CD4-positive, CD25-positive, alpha-beta regulatory T cell (primary cell): Measurements from ENCODE around the gene GPX3. TPM values are rescaled to one million over a fixed set of nuclear protein-coding genes. Genes with fewer than 3 reads are reported as not detected.
A peak's percentile ranks its signal among the peaks of the same experiment; 100 is the strongest.

Experiments
- ATAC-seq, 2 donors: fragments of 150-1000 bp; cut with Tn5 transposase; one replicate each; pipeline ENCODE4 v1.10.0; 2021; ENCODE audit warnings: low read depth in 2 of 2, moderate number of reproducible peaks in 2 of 2, moderate library complexity in 1 of 2
- DNase-seq, 3 donors: peaks; one replicate each; pipeline versions ENCODE4 v3.0.0 to v3.0.0-alpha.2; 2012 to 2022; ENCODE audit warnings: mixed read lengths in 1 of 3
- H3K27ac ChIP-seq: one replicate; pipeline ENCODE4 v1.7.0; 2013; ENCODE audit warnings: mild to moderate bottlenecking, low read length; ENCODE audit not compliant: insufficient read depth, poor library complexity, severe bottlenecking
- H3K27me3 ChIP-seq: one replicate; pipeline ENCODE4 v1.7.0; 2013; ENCODE audit warnings: low read length; ENCODE audit not compliant: control insufficient read depth, insufficient read depth
- H3K36me3 ChIP-seq: one replicate; pipeline ENCODE4 v1.7.0; 2013; ENCODE audit warnings: mild to moderate bottlenecking, low read length, moderate library complexity; ENCODE audit not compliant: control insufficient read depth, insufficient read depth
- H3K4me1 ChIP-seq: 2 replicates; pipeline ENCODE4 v1.7.0; 2013; ENCODE audit warnings: mild to moderate bottlenecking, low read length; ENCODE audit not compliant: insufficient read depth, control insufficient read depth, poor library complexity, severe bottlenecking
- H3K4me3 ChIP-seq: one replicate; pipeline ENCODE4 v1.7.0; 2013; ENCODE audit warnings: low read depth, mild to moderate bottlenecking, low read length, moderate library complexity
- H3K9me3 ChIP-seq, 2 experiments: 1 replicate in 1 of 2; 2 replicates in 1 of 2; pipeline ENCODE4 v1.7.0; 2013; ENCODE audit warnings: low read length in 2 of 2, mild to moderate bottlenecking in 1 of 2, moderate library complexity in 1 of 2; ENCODE audit not compliant: control insufficient read depth in 2 of 2
- H3K27ac Mint-ChIP-seq, 3 donors: one replicate each; pipeline ENCODE4 v1.8.0; 2020 to 2022; ENCODE audit warnings: mild to moderate bottlenecking in 3 of 3, mixed read lengths in 3 of 3, moderate library complexity in 2 of 3
- H3K27me3 Mint-ChIP-seq: one replicate; pipeline ENCODE4 v1.8.0; 2022; ENCODE audit warnings: mild to moderate bottlenecking, mixed read lengths
- H3K36me3 Mint-ChIP-seq: one replicate; pipeline ENCODE4 v1.8.0; 2020; ENCODE audit warnings: mixed read lengths
- H3K4me1 Mint-ChIP-seq, 4 donors: one replicate each; pipeline ENCODE4 v1.8.0; 2020 to 2022; ENCODE audit warnings: mixed read lengths in 4 of 4, mild to moderate bottlenecking in 1 of 4
- H3K4me3 Mint-ChIP-seq, 4 donors: one replicate each; pipeline ENCODE4 v1.8.0; 2020 to 2022; ENCODE audit warnings: mild to moderate bottlenecking in 4 of 4, mixed read lengths in 4 of 4, moderate library complexity in 3 of 4
- H3K9me3 Mint-ChIP-seq, 7 donors: one replicate each; pipeline ENCODE4 v1.8.0; 2020 to 2022; ENCODE audit warnings: mixed read lengths in 7 of 7, mild to moderate bottlenecking in 3 of 7, moderate library complexity in 2 of 7
- polyA plus RNA-seq, 4 donors: library from polyadenylated mRNA; unstranded; fragments of 300-500 nt; fragmentation: Illumina TruSeq; gene quantifications; one replicate each; pipeline ENCODE4 v1.2.3, GENCODE V29; 2021
- total RNA-seq: library from RNA; stranded (reverse); gene quantifications from one replicate; pipeline ENCODE4 v1.2.3, GENCODE V29; 2022

The GPX3 gene
- total and polyA plus RNA-seq, 5 donors from 2014 or later, result 0.52 to 1.3 (median 1.0) TPM

GRCh38 chr5:151005950-151006576, 14.3 kb upstream of the GPX3 start:
- Histone ChIP-seq H3K4me1 (no peaks in the 10 kb centered on the region), H3K9me3 (no peaks in the 10 kb centered on the region), H3K27me3 (no peaks in the 10 kb centered on the region), H3K4me3 (no peak overlapping the region), H3K36me3 (no peaks in the 10 kb centered on the region), H3K27ac (no peak overlapping the region)
- DNase-seq (no peak), ATAC-seq (no peak)
- peaks cover 0 to 1% (median 0%) of the 10 kb centered on the region in 7 donors for H3K9me3 Mint-ChIP-seq
- no peaks in the 10 kb centered on the region for H3K36me3 Mint-ChIP-seq
- no peak overlapping the region for H3K27ac Mint-ChIP-seq
- no peak overlapping the region for H3K4me3 Mint-ChIP-seq
- peaks cover 4% of the 10 kb centered on the region for H3K27me3 Mint-ChIP-seq
- H3K4me1 Mint-ChIP-seq, result no peaks in the 10 kb centered on the region

- H3K9me3 ChIP-seq, result no peaks in the 10 kb centered on the region
- Mint-ChIP-seq H3K36me3 (no peaks in the 10 kb centered on the region), H3K27ac (no peak overlapping the region), H3K4me1 (no peaks in the 10 kb centered on the region), H3K27me3 (peaks cover 4% of the 10 kb centered on the region), H3K9me3 (peaks cover 0 to 1% (median 0%) of the 10 kb centered on the region in 7 donors), H3K4me3 (no peak overlapping the region)
- H3K27ac ChIP-seq, result no peak overlapping the region
- H3K36me3 ChIP-seq, result no peaks in the 10 kb centered on the region
- H3K4me3 ChIP-seq, result no peak overlapping the region
- DNase-seq (no peak), ATAC-seq (no peak)
- no peaks in the 10 kb centered on the region for H3K27me3 ChIP-seq
- H3K4me1 ChIP-seq, result no peaks in the 10 kb centered on the region
Observed at GRCh38 chr5:151006704-151007334, 13.6 kb upstream of the GPX3 start.

- DNase-seq (no peak), ATAC-seq (no peak)
- H3K27ac Mint-ChIP-seq, result no peak overlapping the region
- H3K36me3 Mint-ChIP-seq, result no peaks in the 10 kb centered on the region
- Histone ChIP-seq H3K36me3 (no peaks in the 10 kb centered on the region), H3K27ac (no peak overlapping the region), H3K4me1 (no peaks in the 10 kb centered on the region), H3K9me3 (no peaks in the 10 kb centered on the region), H3K4me3 (no peak overlapping the region), H3K27me3 (no peaks in the 10 kb centered on the region)
- H3K4me1 Mint-ChIP-seq, result no peaks in the 10 kb centered on the region
- H3K27me3 Mint-ChIP-seq, result peaks cover 3% of the 10 kb centered on the region
- no peak overlapping the region for H3K4me3 Mint-ChIP-seq
- H3K9me3 Mint-ChIP-seq, result peaks cover 0 to 1% (median 0%) of the 10 kb centered on the region in 7 donors
Observed at GRCh38 chr5:151007430-151008209, 12.8 kb upstream of the GPX3 start.

GRCh38 chr5:151008210-151008491, 12.2 kb upstream of the GPX3 start:
- H3K27me3 Mint-ChIP-seq, result no peaks in the 10 kb centered on the region
- H3K4me1 Mint-ChIP-seq, result no peaks in the 10 kb centered on the region
- DNase-seq, result no peak
- no peak overlapping the region for H3K4me3 Mint-ChIP-seq
- Histone ChIP-seq H3K27ac (no peak overlapping the region), H3K4me3 (no peak overlapping the region), H3K4me1 (no peaks in the 10 kb centered on the region), H3K27me3 (no peaks in the 10 kb centered on the region), H3K36me3 (no peaks in the 10 kb centered on the region), H3K9me3 (no peaks in the 10 kb centered on the region)
- no peak overlapping the region for H3K27ac Mint-ChIP-seq
- no peak for ATAC-seq
- no peaks in the 10 kb centered on the region for H3K36me3 Mint-ChIP-seq
- H3K9me3 Mint-ChIP-seq, result peaks cover 0 to 1% (median 0%) of the 10 kb centered on the region in 7 donors

GRCh38 chr5:151008906-151009305, 11.5 kb upstream of the GPX3 start:
- Histone ChIP-seq H3K4me1 (no peaks in the 10 kb centered on the region), H3K9me3 (no peaks in the 10 kb centered on the region), H3K36me3 (no peaks in the 10 kb centered on the region), H3K27me3 (no peaks in the 10 kb centered on the region), H3K27ac (no peak overlapping the region), H3K4me3 (no peak overlapping the region)
- no peak for DNase-seq
- Mint-ChIP-seq H3K4me1 (no peaks in the 10 kb centered on the region), H3K27me3 (no peaks in the 10 kb centered on the region), H3K36me3 (no peaks in the 10 kb centered on the region), H3K9me3 (peaks cover 0 to 1% (median 0%) of the 10 kb centered on the region in 7 donors), H3K27ac (peak overlapping the region in 1 of 3 donors; percentile 55), H3K4me3 (no peak overlapping the region)
- ATAC-seq, result no peak

GRCh38 chr5:151012862-151013261, 7.5 kb upstream of the GPX3 start:
- Mint-ChIP-seq H3K4me3 (no peak overlapping the region), H3K27ac (no peak overlapping the region), H3K27me3 (no peaks in the 10 kb centered on the region), H3K36me3 (no peaks in the 10 kb centered on the region), H3K9me3 (no peaks in the 10 kb centered on the region), H3K4me1 (peaks cover 0 to 4% (median 0%) of the 10 kb centered on the region in 4 donors)
- Histone ChIP-seq H3K27ac (no peak overlapping the region), H3K4me3 (no peak overlapping the region), H3K9me3 (no peaks in the 10 kb centered on the region), H3K36me3 (no peaks in the 10 kb centered on the region), H3K4me1 (no peaks in the 10 kb centered on the region), H3K27me3 (no peaks in the 10 kb centered on the region)
- DNase-seq (no peak), ATAC-seq (no peak)

GRCh38 chr5:151014680-151015343, 5.6 kb upstream of the GPX3 start:
- no peaks in the 10 kb centered on the region for H3K27me3 ChIP-seq
- Mint-ChIP-seq H3K36me3 (no peaks in the 10 kb centered on the region), H3K4me3 (no peak overlapping the region), H3K9me3 (no peaks in the 10 kb centered on the region), H3K27me3 (no peaks in the 10 kb centered on the region), H3K4me1 (peaks cover 0 to 4% (median 1%) of the 10 kb centered on the region in 4 donors), H3K27ac (no peak overlapping the region)
- no peak overlapping the region for H3K4me3 ChIP-seq
- no peak for ATAC-seq
- H3K36me3 ChIP-seq, result no peaks in the 10 kb centered on the region
- no peaks in the 10 kb centered on the region for H3K9me3 ChIP-seq
- H3K4me1 ChIP-seq, result no peaks in the 10 kb centered on the region
- no peak overlapping the region for H3K27ac ChIP-seq
- no peak for DNase-seq
